Dedifferentiated amniotic fluid mesenchymal stem cell (primary cell): ENCODE data around the gene EFHC1.

ENCODE experiments used
- DNase-seq: peaks from one replicate; pipeline ENCODE4 v3.0.0-alpha.2; 2016; ENCODE audit errors: extremely low spot score

EFHC1 gene

DNA sequence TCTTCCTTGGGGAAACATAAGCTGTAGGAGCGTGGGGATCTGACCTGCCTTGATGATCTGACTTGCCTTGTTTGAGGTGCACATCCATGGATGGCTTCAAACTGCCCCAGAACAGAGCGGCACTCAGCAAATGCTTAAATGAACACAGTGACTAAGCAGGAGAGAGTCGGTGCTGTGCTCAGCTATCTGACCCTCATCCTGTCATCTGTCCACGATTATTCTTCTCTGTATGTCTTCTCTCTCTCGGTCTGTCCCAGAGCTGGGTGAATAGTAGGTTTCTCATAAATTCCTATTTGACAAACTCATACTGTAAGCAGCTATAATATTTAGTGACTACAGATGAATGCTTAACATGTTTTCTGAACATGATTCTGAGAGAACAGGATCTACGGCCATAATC lies 119.5 kb downstream of the EFHC1 start:
- DNase-seq = peak; percentile 47

DNA sequence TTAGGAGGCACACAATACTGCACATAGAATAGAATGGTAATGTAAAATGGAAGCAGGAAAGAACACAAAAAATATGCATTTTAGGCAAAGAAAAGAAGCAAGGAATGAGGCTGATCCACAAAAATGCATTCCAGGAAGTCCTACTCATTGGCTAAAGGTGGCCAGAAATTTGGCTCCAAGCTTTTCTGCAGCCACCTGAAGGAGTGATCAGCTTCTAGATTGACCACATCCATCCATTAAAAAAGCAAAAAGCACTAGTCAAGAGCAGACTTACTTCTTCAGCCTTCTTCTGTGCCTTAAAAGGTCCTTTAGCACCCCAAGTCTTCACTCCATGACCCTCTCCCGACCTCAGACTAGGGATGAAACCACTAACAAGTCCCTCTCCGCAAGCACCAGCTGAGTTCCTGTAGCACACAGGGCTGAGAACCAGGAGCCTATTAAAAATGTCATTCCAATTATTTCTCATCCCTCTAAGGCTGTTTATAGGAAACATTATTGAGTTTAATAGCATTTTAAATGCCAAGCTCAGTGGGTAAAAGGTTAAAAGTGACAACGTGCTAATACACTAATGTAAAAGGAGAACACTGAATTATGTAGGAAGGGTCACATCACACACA lies 120.3 kb downstream of the EFHC1 start:
- DNase-seq = no peak

DNA sequence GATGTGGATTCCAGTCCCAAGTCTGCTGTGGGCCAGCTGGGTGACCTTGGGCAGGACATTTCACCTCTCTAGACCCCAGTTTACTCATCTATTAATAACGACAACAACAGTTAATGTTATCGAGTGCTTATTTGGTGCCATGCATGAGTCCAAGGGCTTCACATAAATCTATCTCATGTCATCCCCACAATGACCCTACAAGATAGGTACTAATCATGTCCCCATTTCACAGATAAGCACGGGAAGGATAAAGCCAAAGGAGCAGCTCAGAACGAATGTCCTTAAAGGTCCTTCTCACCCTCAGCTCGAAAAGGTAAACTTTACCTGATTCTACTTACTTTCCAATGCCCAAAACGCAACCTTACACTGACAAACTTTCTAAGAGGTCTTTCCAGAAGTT lies 121.0 kb downstream of the EFHC1 start:
- DNase-seq = no peak

DNA sequence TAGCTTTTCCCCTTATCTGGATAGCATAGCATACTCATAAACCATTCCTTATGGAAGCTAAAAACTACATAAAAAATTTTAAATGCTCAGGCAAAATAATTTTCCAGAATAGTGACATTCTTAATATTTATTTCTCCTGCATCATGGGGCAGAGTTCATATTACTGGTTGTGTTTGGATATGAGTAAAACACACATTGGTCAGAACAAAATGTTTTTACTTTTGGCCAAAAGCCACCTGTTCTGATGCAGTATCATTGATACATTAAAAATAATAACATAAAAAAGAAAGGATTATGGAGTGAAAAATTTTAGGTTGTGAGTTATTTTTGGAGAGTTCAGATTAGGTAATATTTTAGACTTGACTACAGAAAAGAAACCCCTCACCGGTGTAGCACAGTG lies 123.1 kb downstream of the EFHC1 start:
- DNase-seq = no peak

DNA sequence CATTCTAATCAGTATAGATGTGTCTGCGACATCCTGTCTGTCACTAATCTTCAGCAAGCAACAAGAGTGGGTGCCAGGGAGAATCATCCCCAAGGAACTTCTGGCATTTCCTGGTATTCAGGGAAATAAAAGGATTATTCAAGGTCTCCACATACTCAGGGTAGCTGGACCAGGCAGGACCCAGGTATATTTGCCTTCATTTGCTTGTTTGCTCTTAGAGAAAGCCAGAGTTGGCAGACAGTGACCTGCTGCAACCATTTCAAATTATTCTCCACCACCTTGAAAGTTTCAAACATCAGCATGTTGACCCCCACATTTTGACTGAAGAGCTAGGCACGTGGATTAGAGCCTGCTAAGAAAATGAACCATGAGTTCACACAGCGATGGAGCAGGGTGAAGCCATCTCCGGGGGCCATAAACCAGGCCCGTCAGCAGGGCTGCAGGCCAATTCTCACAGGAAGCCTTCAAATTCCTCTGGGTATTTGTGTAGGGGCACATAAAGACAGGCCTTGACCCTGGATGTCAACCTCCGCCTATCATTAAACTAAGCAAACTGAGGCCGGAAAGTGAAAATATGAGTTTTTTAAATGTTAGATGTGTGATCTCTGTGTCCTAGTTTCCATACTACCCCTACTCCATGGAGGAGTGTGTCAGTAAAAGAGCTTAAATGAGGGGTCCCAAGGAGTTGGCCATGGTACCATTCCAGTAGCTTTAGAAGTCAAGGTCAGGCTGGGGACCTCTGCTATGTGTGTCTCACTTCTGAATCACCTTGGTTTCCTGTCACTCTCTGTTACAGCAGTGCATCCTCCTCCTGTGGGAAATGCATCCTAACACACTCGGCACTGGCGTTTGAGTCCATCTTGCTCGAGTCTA lies 123.8 kb downstream of the EFHC1 start:
- no peak for DNase-seq

DNA sequence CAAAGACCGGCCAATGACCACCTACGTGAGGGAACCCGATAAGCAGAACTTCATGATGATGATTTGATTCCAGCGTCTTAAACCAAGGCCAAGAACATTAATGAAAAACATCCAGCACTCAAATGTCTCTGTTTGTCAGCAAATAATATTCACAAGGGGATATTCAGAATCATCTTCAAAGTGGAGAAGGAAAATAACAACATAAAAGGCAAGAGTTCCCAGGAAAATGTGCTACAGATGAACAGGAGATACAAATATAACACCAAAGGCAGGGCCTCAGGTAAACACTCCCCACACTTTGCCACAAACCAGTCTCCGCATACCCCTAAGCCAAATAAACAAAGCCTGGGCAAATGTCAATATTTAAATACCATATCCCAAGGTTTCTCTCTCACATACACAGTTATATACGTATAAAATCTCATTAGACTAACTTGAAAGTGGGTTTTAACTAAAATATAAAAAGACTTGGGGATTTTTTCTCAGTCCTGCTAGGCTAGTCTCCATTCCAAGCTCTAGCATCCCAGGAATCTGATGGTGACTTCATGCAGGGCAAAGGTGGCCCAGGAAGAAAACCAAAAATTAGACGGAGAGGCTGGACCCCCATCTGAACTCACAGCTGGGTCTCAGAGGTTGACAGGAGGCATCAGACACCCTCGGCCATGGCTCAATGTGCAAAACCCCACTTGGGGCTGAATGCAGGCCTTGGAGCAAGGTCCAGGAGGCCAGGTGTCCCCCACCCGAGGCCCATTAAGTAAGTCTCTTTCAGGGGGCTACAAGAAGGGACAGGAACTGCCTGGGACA lies 124.7 kb downstream of the EFHC1 start:
- no peak for DNase-seq

DNA sequence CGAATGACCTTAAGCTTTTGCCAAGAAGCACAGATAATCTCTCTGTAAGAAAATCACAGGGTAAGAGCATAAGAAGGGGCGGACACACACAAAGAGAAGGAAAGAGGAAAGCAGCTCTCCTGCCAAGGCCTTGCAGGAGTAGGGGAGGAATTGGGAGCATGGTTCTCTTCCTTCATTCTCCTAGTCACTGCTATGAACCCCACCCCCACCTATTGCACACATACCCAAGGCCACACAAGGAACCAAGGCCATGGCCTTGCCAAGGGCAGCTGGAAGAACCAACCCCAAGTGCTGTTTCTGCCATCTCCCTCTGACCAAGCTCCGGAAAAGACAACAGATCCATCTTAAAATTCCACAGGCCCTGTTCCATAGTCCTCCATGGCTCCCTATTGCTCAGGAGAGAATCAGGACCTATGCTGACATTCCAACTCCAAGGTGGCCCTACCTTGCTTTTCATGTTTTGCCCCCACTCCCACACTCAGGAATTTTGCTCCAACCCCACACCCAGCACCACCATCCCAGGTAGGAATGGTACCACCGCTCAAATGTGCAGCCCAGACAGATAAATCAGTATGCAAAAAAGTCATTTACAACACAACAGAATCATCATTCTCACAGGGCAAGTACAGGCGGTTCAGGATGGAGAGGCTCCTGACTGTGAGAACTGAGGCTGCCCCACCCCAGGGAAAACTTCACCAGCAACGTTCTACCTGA lies 125.4 kb downstream of the EFHC1 start:
- no peak for DNase-seq

DNA sequence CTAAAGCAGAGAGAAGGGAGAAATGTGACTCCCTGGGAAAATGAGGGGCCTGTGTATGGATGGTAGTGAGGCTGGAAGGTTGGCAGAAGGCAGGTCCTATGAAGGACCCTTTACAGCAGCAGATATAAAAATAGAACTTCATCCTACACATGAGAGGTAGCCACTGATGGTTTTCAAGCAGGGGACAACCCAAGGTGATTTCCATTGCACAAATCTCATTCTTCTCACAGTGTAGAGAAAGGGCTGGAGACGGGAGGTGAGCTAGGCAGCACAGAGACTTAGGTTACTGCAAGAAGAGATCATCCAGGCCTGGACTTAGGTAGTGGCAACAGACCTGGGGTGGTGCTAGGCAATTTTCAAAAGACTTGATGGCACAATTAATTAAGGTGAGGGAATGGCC lies 126.0 kb downstream of the EFHC1 start:
- no peak for DNase-seq

DNA sequence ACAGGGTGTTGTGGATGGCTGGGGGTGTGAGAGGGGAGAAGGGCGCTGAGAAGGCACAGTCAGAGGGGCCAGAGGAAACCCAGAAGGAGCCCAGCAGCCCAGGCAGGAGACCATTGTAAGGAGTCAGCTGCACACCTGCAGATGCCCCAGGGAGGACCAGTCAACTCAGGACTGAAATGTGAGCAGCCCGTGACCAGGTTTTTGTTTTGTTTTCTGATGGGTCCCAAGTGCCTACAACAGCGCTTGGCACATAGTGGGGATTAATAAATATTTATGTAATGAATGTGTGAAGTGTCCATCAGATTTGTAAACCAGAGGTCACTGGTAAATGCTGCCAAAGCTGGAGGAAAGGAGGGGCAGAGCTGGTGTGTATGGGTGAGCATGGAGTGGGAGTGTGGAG lies 126.5 kb downstream of the EFHC1 start:
- no peak for DNase-seq

DNA sequence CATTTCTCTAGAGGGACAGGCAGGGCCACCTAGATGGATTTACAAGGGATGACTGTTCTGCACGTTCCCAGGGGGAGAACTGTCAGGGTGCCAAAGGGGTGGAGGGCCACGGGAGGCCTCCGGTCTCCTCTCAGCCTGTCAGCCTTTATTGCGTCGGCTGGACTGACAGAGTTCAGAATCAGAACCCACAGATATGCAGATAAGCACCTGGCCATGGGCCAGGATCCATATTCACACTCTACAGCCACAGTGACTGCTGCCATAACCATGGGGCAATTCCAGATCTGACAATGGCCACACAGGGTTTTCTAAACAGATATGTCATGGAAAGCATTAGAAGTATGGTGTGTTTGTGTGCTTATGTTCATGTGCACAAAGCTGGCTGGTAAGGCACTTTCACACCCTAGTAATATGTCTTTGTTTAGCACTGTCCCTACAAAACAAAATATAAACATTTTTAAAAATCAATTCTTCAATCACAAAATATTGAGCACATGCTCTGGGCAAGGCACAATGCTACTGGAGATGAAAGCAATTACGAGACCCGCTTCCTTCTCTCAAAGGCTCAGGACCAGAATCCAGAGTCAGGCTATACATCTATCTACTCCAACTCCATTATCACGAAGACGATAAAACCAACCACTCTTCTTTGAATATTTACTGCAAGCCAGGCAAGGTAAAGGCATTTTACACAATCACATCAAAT lies 127.7 kb downstream of the EFHC1 start:
- no peak for DNase-seq

DNA sequence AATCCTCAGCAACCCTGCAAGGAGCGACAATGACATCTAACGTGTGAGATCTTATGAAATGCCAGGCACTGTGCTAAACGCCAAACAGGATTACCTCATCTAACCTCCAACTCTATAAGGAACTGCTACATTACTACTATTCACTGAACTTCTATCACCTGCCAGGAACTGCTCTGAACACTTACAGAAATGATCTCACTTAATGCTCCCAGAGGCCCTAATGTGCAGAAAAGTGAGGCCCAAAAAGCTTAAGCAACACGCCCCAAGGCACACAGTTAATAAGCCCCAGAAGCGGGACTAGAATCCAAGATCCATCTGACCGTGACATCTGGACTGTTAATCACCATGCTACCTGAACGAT lies 128.2 kb downstream of the EFHC1 start:
- no peak for DNase-seq

DNA sequence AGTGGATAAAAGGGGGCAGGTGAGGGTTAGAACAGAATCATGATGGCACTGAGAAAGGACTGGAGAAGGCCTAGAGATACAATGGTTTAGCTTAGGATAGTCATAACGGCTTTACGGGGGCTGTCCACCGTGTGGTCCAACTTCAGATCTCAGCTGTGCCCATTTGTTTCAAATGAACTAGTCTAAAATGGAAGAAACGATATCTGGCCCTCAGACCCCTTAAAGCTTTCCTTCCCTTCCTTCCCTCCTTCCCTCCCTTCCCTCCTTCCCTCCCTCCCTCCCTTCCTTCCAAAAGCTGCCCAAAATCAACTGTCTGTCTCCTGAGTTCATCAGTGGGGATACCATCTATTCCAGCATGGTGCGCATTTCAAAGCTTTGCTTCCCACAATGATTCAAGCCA lies 128.9 kb downstream of the EFHC1 start:
- no peak for DNase-seq

DNA sequence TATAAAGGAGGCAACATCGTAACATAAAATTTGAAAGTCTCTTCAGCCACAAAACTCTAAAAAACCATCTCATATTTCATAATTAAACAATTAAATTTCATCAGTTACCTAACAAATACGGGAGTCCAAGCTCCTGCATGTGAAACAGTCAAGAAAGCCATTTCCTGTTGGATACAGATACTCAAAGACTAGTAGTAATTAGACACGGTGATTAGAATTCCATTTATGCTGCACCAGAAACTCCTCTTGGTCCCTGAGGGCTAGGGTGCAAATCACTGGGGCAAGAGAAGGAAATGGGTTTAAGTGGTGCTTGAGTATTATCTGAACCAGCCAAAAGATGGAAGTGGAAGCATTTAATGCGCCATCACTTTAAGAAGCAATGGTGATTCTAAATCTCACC lies 129.3 kb downstream of the EFHC1 start:
- DNase-seq = no peak

DNA sequence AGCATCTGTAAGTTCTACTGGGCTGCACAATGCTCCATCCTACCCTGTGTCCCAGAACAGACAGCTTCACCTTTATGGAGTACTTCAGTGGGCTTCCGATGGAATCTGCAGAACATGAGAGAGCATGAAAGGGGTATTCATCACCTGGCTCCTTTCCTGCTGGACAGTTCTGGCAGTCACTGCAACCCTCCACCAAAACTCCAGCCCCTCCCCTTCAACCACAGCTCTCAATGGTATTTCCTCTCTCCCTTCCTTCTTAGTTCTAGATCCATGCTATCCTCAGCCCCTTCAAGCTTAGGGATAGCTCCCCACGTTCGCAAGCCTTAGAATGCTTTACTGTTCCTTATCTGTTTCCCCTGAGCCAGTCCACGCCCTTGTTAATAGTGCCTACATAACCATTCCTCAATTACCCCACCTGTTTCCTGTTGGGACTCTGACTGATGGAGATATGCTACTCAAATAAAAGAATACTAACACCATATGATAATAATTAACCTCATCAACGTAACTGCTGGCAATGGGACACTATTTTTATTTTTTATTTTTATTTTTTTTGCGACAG lies 130.0 kb downstream of the EFHC1 start:
- DNase-seq = no peak

DNA sequence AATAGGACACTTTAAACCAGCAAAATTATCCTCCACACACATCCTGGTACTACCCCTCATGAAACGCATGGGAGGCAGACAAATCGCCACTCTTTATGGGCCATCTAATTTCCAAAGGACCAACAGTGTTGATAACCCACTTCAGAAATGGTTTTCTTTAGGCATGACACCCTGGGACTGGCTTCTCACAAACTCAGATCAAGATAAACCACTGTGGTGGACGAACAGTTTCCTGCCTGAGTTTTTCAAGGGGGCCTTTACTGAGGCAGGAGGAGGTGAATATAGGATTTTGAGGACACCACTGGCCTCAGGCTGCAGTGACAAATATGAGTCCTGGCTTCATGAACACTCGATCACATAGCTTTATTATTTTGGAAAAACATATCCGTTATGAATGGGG lies 130.7 kb downstream of the EFHC1 start:
- DNase-seq = no peak

DNA sequence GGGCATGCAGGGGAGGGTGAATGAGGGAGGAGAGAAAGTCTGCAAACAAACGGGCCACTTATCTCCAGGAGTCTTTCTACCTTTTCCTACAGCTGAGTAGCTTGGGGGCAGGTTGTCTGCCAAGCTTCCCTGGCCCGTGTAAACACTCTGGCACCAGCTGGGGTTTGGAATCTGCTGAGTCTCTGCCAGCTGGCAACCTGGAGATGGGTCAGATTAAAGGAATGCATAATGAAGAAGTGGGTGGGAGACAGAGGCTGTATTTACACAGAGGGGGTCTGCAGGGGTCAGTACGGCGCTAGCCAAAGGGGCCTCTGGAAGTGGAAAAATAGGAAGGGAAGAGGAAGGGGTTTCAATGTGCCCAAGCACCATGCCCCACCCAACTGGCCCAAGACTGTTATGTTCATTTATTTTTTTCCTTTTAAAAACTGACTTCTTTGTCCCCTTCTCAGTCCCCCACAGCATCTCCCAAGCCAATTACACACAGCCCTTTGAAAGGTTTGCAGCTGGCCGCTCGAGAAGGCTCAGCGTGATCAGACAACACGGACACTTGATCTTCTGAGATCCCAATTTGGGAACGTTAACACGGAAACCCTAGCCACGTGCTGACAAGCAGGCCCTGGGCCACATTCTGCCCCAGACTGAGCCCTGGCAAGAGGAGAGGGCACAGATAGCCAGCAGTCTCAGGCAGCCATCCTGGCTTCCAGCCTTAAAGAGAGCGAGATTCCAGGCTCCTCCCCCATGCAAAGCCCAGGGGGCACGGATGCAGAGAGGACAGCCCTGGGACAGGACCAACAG lies 131.5 kb downstream of the EFHC1 start:
- DNase-seq = peak; percentile 76

DNA sequence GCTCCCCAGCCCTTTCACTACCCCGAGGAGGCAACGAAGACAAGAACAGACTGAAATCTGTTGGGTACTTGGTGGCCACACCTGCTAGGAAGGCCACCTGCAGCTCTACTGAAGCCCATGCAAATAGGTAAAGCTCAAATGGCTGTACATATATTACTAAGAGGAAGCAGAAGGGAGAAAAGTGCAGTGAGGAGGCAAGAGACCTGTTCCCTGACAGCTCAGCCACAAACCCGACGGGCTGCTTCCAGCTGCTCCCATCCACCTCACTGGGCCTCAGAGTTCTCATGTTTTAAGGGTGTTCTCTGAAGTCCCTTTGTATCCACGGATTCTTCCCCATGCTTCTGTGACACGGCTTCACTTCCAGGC lies 132.1 kb downstream of the EFHC1 start:
- DNase-seq = no peak

DNA sequence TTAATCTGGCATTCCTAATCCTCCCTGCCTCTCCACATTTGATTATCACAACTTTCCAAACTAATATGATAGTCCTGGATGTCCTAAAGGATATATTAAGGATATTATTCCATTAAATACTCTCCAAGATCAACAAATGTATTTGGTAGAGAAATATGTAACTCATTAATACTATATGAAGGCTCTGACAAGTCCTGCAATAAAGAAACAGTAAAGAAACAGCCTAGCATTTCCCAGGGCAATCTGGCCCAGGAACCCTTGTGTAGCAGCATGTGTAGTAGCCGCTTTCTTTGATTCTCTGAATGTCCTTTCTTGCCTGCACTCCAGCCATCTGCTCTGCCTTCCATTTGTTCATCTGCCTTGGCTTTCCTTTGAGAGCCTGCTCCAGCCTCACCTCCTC lies 133.0 kb downstream of the EFHC1 start:
- no peak for DNase-seq

DNA sequence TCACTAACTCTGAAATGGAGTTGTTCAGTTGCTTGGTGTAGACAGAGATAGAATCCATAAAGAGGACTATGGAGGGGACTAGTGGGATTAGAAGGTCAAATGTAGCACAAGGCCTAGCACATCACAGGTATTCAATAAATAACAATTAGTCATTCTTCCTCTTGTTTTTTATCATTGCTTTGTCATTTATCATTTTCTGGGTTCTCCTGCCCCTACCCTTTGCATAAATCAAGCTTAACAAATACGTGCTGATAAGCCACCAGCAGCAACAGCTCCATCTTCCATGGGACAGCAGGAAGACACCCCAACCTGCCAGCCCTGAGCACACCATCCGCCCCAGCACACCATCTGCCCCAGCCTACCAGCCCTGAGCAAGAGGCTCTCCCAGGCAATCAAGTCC lies 133.6 kb downstream of the EFHC1 start:
- DNase-seq = no peak

DNA sequence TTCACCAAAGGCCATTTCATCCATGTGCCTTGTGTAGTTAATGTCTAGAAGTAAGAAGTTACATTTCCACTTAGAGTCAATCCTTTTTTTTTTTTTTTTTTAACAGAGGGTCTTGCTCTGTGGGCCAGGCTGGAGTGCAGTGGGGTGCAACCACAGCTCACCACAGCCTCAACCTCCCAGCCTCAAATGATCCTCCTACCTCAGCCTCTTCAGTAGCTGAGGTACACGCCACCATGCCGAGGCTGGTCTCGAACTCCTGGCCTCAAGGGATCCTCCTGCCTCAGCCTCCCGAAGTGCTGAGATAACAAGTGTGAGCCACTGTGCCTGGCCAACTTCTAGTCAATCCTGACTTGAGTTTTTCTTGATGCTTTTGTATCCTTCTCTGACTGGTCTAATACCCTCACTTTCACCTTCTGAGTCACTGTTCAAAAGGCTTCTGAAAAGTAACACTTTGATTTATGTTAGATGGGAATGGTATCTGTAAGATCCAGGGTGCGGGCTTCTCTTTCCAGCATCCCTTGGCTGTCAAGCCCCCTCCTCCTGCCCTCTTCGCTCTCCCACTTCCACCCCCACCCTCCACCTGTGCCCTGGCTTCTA lies 134.6 kb downstream of the EFHC1 start:
- DNase-seq = no peak
